H1 (cell line): ENCODE data around the gene SLC25A21. TPM values are rescaled to one million over a fixed set of nuclear protein-coding genes. Genes with fewer than 3 reads are reported as not detected.
A peak's percentile ranks its signal among the peaks of the same experiment; 100 is the strongest.

Source experiments
- CHD2 ChIP-seq: IDR thresholded peaks from 2 replicates; pipeline ENCODE4 v1.6.1; 2012; ENCODE audit warnings: low read length, improper control_type of control experiment
- EZH2 ChIP-seq: fragments of 200-600 bp; sonication (generic); IDR thresholded peaks from 2 replicates; pipeline ENCODE4 v1.7.1; 2012; ENCODE audit warnings: low read depth, mild to moderate bottlenecking, moderate library complexity, low read length, inconsistent platforms; ENCODE audit not compliant: severe bottlenecking
- TCF12 ChIP-seq: IDR thresholded peaks from 2 replicates; pipeline ENCODE4 v1.6.1; 2011; ENCODE audit warnings: low read depth, mild to moderate bottlenecking, low read length
- polyA plus RNA-seq, 7 experiments: library from polyadenylated mRNA; depleted of rRNA in 3 of 7; stranded (reverse) in 5 of 7; unstranded in 2 of 7; fragments of >200 nt in 5 of 7; fragments of 200-250 nt in 2 of 7; gene quantifications; 1 replicate in 5 of 7; 2 replicates in 1 of 7; 4 replicates in 1 of 7; pipeline versions ENCODE4 v1.2.1 to v1.2.3, GENCODE V29; 2011 to 2013; ENCODE audit warnings: missing spikeins in 2 of 7, mixed read lengths in 2 of 7
- total RNA-seq: library from RNA; stranded (reverse); fragmentation: NEBNext Ultra II Directional; extraction: Animal tissue kit (Norgen Biotek cat#: 25700); gene quantifications from 2 replicates; pipeline ENCODE4 v1.2.1, GENCODE V29; 2021
- TF ChIP-seq, protein P1 (sequence below): fragments of 300-600 bp; sonication (generic); IDR thresholded peaks from 2 replicates; pipeline ENCODE4 v1.7.1; 2012; ENCODE audit warnings: low read length, moderate library complexity, mild to moderate bottlenecking, inconsistent platforms; ENCODE audit not compliant: insufficient replicate concordance

Gene SLC25A21
- total and polyA plus RNA-seq, 2 of the 8 experiments (the other 6 are each of a cell fraction or from before 2014, with no cell fraction given): 6.9 to 15.7 TPM

DNA sequence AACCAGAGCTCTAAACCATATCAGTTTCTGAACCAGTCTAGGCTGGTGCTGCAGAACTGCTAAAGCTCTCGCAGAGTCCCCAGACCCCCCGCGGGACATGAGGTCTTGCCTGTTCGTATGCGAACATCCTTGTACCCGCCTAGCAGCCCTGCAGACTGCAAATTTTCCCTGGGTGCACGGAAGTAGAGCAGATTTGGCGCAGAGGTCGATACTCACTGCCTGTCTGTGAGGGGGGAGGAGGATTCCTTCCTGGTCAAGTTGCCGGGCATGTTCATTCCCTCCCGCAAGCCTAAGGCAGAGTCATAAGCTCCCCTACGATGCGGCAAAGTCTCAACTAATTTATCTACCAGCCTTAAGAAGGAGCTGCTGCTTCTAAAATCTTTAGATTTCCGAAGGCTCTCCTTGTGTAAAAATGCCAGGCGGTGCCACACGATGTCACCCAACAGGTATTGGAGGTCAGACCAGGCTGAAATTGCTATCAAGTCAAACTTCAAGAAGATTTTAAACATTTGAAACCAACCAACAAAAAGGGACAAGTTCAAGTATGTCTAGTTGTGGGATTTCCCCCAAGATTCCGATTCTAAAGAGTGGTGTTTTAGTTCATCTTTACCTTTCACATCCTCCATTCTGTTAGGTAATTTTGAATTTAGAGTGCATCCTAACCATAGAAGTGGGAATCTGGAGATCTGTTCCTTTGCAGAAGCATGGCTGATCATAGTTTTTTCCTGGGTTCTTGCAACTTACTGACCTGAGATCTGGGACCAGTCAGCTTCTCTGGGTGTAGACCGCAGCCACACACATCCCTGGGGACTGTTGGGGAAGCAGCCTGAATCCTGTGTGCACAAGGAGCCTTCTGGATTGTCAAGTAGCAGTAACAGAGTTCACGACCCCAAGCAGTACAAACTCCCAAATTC, 512.3 kb downstream of the SLC25A21 start (continued):
- TF ChIP-seq, protein P1, sequence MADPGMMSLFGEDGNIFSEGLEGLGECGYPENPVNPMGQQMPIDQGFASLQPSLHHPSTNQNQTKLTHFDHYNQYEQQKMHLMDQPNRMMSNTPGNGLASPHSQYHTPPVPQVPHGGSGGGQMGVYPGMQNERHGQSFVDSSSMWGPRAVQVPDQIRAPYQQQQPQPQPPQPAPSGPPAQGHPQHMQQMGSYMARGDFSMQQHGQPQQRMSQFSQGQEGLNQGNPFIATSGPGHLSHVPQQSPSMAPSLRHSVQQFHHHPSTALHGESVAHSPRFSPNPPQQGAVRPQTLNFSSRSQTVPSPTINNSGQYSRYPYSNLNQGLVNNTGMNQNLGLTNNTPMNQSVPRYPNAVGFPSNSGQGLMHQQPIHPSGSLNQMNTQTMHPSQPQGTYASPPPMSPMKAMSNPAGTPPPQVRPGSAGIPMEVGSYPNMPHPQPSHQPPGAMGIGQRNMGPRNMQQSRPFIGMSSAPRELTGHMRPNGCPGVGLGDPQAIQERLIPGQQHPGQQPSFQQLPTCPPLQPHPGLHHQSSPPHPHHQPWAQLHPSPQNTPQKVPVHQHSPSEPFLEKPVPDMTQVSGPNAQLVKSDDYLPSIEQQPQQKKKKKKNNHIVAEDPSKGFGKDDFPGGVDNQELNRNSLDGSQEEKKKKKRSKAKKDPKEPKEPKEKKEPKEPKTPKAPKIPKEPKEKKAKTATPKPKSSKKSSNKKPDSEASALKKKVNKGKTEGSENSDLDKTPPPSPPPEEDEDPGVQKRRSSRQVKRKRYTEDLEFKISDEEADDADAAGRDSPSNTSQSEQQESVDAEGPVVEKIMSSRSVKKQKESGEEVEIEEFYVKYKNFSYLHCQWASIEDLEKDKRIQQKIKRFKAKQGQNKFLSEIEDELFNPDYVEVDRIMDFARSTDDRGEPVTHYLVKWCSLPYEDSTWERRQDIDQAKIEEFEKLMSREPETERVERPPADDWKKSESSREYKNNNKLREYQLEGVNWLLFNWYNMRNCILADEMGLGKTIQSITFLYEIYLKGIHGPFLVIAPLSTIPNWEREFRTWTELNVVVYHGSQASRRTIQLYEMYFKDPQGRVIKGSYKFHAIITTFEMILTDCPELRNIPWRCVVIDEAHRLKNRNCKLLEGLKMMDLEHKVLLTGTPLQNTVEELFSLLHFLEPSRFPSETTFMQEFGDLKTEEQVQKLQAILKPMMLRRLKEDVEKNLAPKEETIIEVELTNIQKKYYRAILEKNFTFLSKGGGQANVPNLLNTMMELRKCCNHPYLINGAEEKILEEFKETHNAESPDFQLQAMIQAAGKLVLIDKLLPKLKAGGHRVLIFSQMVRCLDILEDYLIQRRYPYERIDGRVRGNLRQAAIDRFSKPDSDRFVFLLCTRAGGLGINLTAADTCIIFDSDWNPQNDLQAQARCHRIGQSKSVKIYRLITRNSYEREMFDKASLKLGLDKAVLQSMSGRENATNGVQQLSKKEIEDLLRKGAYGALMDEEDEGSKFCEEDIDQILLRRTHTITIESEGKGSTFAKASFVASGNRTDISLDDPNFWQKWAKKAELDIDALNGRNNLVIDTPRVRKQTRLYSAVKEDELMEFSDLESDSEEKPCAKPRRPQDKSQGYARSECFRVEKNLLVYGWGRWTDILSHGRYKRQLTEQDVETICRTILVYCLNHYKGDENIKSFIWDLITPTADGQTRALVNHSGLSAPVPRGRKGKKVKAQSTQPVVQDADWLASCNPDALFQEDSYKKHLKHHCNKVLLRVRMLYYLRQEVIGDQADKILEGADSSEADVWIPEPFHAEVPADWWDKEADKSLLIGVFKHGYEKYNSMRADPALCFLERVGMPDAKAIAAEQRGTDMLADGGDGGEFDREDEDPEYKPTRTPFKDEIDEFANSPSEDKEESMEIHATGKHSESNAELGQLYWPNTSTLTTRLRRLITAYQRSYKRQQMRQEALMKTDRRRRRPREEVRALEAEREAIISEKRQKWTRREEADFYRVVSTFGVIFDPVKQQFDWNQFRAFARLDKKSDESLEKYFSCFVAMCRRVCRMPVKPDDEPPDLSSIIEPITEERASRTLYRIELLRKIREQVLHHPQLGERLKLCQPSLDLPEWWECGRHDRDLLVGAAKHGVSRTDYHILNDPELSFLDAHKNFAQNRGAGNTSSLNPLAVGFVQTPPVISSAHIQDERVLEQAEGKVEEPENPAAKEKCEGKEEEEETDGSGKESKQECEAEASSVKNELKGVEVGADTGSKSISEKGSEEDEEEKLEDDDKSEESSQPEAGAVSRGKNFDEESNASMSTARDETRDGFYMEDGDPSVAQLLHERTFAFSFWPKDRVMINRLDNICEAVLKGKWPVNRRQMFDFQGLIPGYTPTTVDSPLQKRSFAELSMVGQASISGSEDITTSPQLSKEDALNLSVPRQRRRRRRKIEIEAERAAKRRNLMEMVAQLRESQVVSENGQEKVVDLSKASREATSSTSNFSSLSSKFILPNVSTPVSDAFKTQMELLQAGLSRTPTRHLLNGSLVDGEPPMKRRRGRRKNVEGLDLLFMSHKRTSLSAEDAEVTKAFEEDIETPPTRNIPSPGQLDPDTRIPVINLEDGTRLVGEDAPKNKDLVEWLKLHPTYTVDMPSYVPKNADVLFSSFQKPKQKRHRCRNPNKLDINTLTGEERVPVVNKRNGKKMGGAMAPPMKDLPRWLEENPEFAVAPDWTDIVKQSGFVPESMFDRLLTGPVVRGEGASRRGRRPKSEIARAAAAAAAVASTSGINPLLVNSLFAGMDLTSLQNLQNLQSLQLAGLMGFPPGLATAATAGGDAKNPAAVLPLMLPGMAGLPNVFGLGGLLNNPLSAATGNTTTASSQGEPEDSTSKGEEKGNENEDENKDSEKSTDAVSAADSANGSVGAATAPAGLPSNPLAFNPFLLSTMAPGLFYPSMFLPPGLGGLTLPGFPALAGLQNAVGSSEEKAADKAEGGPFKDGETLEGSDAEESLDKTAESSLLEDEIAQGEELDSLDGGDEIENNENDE: no peak
- TF ChIP-seq EZH2 (peak; percentile 76), CHD2 (no peak), TCF12 (0 out of 2 replicates have a peak, but pooled peaks have one; percentile 36)
